Ramos (cell line): Measurements from ENCODE around the gene RPL19.

Source experiments
- in situ Hi-C: fragments of 300-500 bp; cut with MboI; formaldehyde crosslinking; loops from one replicate; pipeline ENCODE4 v1.14.3; 2022; ENCODE audit warnings: low sequenced_read_pairs; ENCODE audit not compliant: unreplicated experiment

The RPL19 gene

DNA sequence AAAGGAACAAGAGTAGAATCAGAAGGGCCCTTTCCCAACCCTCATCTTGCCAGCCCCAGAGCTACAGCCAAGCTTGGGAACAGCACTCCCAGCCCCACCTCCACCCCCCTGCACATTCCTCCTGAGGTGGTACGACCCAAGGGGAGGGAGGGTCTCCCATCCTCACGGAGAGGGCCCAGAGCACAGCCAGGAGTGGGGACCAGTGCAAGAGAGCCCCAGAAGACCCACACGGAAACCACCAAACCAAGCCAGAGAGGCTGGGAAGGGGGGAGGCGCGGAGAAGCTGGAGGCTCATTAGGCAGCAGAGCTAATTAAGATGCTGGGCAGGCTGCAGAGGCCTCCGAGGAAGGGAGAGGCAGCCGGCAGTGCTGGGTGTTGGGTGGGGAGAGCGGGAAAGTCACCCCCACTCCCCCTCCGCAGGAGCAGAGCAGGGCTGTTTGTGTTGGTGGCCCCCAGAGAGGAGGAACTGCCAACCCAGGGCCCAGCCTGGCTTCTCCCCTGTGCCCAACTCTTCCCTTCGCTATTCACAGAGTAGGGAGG lies 5.0 kb upstream of the RPL19 start:
- in situ Hi-C loops = no loop called here

DNA sequence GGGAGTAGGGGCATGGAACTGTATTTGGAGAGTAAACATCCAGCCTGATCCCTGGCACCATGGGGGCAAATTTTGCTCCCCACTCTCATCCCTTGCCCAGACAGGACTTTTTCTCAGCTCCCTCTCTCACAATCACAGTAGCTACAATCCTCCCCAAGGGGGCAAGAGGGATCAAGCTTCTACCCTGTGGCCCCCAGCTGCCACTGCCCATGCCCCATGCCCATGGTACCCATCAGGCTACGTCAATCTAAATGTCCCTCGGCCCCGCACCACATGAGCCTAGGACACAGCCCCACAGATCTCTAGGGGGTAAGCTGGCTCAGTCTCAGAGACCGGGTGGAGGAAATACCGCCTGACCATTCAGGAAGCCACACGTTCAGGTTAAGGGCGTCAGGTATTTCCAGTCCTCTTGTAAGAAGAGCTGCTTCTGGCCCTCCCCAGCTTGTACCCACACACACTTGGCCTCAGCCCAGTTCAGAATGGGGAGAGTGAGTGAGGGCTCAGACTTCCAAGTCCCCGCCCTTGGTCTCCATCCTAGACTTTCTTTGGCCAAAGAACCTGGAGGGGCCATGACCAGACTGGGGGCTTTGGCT lies 4.4 kb upstream of the RPL19 start:
- in situ Hi-C loops = no loop called here

DNA sequence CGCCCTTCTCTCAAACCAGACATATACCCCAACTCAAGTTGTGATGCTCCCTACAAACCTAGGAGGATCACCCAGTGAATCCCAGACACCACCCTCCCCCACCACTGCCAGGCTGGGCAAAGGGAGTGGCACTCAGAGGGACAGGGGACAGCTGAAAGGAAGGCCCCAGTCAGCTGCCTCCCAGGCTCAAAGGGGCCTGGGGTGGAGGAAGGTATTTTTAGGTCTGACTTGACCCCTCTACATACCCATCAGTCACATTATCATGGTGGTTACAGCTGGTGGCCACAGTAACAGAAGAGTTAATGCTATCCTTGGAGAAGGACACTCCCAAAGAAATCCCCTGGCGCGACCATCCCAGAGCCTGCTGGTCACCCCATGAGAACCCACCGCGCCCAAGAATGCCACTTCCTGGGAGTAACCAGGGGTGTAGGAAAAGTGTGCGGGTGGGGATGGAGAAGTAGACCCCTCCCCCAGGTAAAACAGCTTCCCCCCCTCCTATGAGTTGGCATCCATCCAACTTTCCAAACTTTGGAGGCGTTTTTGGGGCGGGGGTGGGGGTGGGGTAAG lies 3.8 kb upstream of the RPL19 start:
- in situ Hi-C loops = no loop called here

DNA sequence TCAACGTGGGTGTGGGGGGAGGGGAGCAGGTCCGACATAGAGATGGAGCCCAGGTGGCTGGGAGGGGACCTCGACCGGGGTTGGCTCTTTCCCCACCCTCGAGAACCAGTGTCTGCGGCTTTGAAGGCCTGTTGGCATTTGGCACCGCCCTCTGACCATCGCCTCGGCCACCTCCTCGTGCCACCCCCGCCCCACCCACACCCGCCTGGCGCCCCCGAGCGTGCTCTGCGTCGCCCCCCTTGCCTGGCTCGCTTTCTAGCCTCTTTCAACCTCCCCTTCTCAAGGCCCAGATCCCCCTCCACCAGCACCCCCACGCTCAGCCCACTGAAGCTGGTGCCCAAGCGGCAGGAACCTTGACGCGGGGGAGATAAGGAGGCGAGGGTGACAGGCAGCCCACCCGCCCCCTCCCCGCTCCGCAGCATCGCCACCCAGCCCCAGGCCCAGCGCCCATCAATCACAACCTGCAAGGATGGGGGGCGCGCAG lies 3.2 kb upstream of the RPL19 start:
- in situ Hi-C loops = no loop called here

DNA sequence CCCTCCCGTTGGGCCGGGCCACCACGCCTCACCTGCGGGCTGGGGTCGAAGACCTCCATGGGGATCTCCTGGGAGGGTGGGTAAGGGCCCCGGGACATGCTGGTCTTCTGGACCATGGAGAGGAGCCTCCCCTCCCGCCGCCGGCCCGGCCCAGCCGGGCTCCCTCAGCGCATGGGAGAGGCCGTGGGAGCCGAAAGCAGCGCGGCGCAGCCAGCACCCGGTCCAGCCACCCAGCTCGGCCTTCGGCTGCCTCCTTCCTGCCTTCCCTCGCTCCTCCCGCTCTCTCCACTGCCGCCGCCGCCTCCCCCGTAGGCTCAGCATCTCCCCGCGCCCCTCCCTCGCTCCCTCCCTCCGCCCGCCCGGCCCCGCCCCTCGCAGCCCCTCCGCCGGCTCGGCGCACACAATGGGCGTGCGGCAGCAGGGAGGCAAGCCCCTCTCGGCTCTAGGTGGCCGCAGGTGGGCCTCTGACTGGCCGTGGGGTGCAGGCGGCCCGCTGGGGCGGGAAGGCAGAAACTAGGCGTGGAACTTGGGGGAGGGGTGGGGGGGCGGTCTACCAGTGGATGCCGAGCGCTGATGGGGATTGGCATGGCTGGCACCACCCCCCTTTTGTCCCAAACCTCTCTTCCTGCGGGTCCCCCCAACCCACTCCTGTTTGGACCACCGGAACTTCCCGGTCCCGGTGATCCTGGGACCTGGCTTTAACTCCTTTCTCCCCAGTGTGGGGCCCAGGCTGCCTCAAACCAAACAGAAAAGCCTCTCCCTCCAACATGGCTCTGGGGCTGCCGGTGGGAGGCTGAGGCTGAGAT lies 2.5 kb upstream of the RPL19 start, which contains the start of gene CACNB1:
CACNB1 (minus strand) TSS at position 290 of the 806 bp plus-strand sequence; CDS start at position 116, 174 bp downstream.
- in situ Hi-C loops = no loop called here

DNA sequence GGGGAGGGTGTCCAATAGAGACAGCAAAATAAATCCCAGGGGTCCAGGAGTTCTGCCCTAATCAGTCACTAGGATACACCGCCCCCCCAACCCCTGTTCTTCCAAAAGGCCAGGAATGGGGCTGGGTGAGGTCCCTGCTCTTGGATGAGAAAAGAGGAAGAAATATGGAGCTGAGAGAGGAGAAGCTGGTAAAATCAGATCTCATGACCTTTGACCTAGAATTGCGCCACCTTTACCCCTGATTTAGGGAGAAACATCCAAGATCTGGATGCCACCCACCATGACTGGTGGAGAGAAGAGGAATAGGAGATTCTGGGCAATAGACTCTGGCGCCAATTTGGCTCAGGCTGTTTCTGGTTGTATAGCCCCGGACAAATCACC lies 1.9 kb upstream of the RPL19 start:
- in situ Hi-C loops = no loop called here

DNA sequence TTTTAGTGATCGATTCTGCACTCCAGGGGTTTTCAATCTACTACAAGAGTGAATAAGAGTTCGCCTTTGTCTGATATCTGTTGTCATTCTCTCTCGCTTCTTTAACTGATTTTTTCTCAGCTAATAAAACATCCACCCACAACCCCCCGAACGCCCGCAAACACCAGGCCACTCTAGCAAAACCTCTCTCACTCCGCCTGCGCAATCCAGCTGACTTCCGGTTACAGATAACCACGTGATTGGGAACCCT lies 338 bp upstream of the RPL19 start:
- in situ Hi-C loops = no loop called here

DNA sequence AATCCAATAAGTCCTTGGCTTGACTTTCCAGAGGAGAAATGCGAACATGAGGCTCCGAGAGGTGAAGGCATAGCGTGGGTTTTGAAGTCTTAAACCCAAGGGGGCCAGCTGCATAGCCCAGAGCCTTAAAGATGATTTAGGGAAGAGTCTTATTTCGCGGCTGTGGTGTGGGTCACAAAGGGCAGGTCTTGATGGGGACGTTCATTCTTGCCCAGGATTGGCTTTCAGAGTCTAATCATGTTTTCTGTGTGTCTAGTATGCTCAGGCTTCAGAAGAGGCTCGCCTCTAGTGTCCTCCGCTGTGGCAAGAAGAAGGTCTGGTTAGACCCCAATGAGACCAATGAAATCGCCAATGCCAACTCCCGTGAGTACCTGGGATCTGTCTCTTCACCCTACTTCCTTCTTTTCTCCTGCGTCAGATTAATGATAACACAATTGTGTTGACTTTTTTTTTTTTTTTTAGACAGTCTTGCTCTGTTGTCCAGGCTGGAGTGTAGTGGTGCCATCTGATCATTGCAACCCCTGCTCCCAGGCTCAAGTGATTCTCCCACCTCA lies 951 bp downstream of the RPL19 start:
- in situ Hi-C loops = no loop called here

DNA sequence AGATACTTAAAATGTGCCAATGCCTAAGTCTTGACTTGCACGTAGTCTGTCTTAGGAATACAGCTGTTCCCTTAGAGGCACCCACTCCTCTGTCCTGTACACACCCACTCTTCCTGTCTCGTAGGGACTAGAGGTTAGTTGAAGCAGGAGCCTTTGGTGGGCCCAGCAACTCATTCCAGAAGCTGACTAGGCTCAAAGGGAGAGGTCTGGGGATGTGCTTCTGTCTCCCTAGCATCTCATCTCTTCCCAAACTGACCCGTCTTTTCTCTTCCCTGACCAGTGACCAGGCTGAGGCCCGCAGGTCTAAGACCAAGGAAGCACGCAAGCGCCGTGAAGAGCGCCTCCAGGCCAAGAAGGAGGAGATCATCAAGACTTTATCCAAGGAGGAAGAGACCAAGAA lies 4.2 kb downstream of the RPL19 start:
- in situ Hi-C loops = no loop called here

DNA sequence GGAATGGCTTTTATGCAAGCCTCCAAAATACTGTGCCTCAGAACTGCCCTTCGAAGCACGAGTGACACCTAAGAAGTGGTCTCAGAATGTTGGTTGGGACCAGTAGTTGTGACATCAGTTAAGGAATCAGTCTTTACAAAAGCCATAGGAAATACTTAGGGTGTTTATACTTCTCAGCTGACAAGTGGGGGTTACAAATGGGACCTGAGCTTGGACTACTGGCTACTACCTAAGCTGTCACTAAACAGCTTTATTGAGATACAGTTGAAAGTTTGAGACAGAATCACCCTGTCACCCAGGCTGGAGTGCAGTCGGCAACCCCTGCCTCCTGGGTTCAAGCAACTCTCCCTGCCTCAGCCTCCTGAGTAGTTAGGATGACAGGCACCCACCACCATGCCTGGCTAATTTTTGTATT lies 5.0 kb downstream of the RPL19 start:
- in situ Hi-C loops = loop anchor here (5.0 kb wide), 1 partner anchor 37 kb away; no protein-coding TSS in a partner anchor

DNA sequence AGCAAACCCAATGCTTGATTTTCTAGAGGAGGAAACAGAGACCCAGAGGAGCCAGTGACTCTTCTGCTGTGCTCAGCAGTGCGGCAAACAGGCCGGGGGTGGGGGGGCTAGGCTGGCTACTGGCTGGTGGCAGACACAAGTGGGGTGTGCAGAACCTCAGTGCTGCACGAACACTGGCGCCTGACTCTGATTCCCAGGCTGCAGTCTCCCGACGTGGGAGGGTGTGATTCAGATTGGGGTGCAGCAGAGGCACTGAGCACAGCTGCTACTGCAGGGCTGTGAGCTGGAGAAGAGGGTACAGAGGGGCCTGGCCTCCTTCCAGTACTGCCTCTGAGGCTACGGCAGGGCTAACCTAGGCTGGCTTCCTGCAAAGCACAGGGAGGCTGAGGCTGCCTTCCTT lies 8.1 kb downstream of the RPL19 start:
- in situ Hi-C loops = loop anchor here (5.0 kb wide), 1 partner anchor 34 kb away; no protein-coding TSS in a partner anchor

DNA sequence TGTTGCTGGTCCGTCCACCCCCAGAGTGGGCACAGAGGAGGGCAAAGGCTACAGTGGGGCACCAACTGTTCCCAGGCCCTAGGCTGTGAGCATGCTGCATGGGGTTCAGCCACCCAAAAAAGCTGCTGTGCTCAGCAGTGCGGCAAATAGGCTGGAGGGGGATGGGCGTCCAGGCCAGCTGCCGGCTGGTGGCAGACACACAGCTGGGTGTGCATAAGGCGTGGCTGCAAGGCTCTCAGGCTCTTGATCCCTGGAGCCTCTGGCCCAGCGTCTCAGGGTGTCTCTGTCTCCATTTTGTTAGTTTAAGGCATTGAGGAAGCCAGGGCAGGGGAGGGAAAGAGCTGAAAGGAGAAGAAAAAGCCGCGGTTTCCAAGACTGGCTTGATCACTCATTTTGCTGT lies 8.8 kb downstream of the RPL19 start:
- in situ Hi-C loops = loop anchor here (5.0 kb wide), 1 partner anchor 33 kb away; no protein-coding TSS in a partner anchor

DNA sequence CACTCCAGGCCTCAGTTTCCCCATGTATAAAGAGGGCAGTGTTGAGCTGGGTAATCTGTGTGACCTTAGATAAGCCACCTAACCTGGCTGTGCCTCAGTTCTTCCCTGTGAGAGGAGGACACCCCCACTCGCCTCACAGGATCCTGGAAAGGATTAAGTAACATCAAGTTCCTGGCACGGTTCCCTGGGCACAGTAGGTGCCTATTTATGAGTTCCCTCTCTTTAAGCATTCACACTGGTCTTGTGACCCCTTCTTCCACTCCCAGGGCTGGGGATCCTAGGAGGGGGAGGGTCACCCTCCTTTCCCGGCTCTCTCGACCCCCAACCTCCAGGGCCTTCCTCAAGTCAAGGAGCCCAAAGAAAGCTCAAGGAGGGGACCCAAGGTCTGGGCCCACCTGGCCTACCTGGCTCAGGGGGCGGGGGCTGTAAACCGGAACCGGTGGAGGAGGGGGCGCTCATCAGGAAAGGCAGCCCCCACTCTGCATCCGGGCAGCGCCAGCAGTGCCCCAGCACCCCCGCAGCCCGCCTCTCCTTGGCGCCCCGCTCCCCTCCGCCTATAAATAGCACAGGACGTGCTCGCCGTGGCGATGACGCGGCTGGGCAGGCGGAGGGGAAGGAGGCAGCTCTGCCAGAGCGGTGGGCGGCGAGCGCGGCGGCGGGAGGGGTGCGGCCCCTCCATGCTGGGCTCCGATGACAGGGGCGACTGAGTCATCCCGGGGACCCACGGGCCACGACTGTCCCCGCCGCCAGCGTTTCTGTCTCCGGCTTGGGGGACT lies 9.4 kb downstream of the RPL19 start:
- in situ Hi-C loops = loop anchor here (5.0 kb wide), 1 partner anchor 33 kb away; no protein-coding TSS in a partner anchor

DNA sequence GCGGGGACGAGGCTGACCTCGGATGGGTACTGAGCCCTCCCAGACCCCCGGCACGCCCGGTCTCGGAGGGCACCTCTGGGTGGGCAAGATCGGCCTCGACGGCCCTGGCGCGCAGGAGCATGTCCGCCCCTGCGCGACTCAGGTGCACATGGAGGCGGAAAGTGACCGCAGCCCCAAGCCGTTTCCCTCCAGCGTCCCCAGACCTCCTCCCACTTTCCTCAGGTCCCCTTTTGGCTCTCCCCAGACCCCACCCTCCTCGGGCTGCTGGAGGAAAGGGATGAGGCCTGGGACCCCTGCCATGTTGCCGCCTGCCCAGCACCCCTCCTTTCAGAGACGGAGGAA lies 10.0 kb downstream of the RPL19 start:
- in situ Hi-C loops = no loop called here

DNA sequence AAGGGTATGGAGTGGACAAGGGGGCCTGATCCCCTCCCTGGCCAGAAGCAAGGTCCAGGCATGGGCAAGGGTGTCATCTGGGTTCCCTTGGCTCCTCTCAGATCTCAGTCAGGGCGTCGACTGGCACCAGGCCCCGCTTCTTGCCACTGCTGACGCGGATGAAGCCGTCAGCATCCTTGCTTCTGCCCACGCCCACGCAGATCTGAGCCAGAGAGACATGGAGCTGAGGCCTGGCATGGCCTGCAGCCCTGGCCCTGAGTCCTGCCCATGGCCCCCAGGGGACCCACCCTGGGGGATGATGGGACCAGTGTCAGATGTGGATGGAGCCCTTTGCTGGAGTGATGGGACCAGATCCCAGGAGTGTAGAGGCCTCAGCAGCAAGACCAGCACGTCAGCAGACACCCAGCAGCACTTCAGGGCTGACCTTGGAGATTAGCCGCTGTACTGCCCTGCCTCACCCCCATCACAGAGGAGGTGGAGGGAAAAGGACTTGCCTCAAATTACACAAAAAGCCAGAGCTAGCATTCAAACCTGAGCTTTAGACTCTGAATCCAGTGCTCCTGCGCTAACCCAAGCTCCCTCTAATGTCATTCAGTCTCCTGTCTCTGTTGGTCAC lies 12.2 kb downstream of the RPL19 start:
- in situ Hi-C loops = no loop called here

DNA sequence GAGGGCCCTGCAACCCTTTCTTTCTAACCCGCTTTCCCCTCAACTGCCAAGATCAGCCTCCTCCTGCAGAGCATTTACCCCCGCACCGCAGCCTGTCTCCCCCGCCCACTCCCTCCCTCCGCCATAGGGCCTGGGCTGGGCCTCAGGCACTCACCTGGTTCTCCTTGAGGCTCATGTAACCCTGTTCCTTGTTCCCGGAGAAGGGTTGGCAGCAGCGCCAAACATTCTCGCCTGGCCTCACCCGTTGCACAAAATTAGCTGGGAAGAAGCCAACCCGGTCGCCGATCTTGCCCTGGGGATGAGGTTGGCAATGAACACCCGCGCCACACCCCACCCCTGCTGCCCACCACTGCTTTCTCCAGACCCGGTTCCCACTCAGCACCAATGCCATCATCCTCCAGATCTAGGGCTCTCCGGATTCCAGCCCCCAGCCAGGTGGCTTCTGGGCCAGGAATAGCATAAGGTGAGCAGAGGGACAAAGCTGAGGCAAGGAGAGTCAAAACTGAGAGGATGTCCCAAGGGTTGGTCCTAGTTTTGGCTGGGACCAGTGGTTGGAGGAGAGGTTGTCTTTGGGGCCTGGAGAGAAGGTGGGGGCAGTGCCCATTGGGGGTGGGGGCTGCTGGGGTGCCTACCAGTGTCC lies 12.9 kb downstream of the RPL19 start:
- in situ Hi-C loops = no loop called here

DNA sequence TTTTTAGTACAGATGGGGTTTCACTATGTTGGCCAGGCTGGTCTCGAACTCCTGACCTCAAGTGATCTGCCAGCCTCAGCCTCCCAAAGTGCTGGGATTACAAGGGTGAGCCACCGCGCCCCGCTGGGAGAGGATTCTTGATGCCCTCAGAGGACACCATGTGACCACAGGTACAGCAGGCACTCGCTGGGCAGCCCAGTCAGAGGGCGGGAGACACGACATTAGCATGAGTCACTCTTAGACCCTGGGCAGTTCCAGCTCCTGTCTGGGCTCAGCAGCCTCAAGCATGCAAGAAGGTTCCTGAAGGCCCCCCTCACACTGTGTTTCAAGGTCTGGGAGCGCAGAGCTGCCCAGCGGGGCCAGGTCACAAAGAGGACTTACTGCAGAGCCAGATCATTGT lies 13.8 kb downstream of the RPL19 start:
- in situ Hi-C loops = no loop called here

DNA sequence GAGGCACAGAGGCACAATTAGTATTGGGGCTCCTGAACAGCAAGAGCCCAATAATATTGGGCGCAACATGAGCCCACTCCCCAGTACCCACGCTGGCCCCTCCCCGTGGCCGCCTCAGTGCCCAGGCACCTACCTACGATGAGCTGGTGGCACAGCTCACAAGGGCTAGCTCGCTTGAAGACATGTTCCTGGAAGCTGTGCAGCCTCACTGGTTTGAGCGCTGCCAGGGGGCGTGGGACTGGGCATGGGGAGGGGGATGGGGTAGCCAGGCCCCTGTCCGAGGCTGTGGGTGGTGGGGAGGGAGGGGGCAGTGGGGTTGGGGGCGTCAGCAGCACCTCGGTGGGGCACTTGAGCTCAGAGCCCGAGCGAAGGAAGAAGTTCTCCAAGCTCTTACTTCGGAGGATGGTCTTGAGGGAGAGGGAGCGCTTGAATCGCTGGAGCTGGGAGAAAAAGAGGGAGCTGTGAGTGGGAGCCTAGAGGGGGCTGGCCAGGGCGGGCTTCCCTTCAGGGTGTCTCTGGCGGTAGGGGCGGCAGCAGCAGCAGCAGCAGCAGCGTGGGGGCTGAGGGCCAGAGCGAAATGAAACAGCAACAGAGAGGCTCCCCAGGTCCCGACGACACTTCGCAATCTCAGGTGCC lies 17.8 kb downstream of the RPL19 start:
- in situ Hi-C loops = no loop called here

DNA sequence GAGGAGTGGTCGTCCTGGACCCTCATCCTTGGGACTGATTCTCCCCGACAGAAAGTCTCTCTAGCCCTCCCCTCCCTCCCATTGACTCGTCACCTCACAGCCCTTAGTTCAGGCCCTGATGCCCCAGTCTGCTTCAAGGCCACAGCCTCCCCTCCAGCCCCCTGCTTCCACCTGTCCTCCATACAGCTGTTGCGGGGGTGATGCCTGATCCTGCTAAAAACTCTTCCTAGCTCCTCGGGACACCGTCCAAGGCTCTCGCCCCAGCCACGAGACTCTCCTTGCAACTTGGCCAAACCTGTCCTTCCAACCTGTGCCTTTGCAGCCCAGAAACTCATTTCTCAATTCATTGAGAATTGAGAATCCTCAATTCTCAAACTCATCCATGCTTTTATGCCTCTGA lies 18.8 kb downstream of the RPL19 start:
- in situ Hi-C loops = no loop called here
